ENCODE data around the gene PCDHB5.
A peak's percentile ranks its signal among the peaks of the same experiment; 100 is the strongest.
"Not testable (repeated sequence)": the region's sequence is repeated elsewhere in the genome, so short reads cannot be mapped to it uniquely, and the experiment has no call there.

Gene PCDHB5

GRCh38 chr5:141152096-141152495 is 17.1 kb downstream of the PCDHB5 start:
- DNase-seq (ENCODE audit: low spot score) = not testable (repeated sequence)

- DNase-seq (ENCODE audit: low spot score) = no peak
These were observed 20.8 kb downstream of the PCDHB5 start for GRCh38 chr5:141155540-141156374.

- not testable (repeated sequence) for DNase-seq (ENCODE audit: low spot score)
These were observed 22.4 kb downstream of the PCDHB5 start for GRCh38 chr5:141157356-141157755.

GRCh38 chr5:141157901-141158300 is 22.9 kb downstream of the PCDHB5 start:
- DNase-seq (ENCODE audit: low spot score) = not testable (repeated sequence)

- peak; percentile 11 for DNase-seq (ENCODE audit: low spot score)
These were observed 37.6 kb downstream of the PCDHB5 start, which contains the start of gene PCDHB7 for GRCh38 chr5:141172381-141173204. PCDHB7 (plus strand) TSS chr5:141172644; CDS start chr5:141172836, 192 bp downstream.

- not testable (repeated sequence) for DNase-seq (ENCODE audit: low spot score)
These were observed 39.5 kb downstream of the PCDHB5 start for GRCh38 chr5:141174291-141175104.

GRCh38 chr5:141175933-141176332 is 40.9 kb downstream of the PCDHB5 start:
- DNase-seq (ENCODE audit: low spot score) = no peak

- DNase-seq (ENCODE audit: low spot score) = not testable (repeated sequence)
These were observed 42.7 kb downstream of the PCDHB5 start, which contains the start of gene PCDHB8 for GRCh38 chr5:141177577-141178191. PCDHB8 (plus strand) TSS chr5:141177790; CDS start chr5:141178035, 245 bp downstream.

- DNase-seq (ENCODE audit: low spot score) = not testable (repeated sequence)
These were observed 44.4 kb downstream of the PCDHB5 start for GRCh38 chr5:141179371-141179770.

- DNase-seq (ENCODE audit: low spot score) = not testable (repeated sequence)
These were observed 44.9 kb downstream of the PCDHB5 start for GRCh38 chr5:141179876-141180275.

- DNase-seq (ENCODE audit: low spot score) = no peak
These were observed 45.3 kb downstream of the PCDHB5 start for GRCh38 chr5:141180313-141180712.

GRCh38 chr5:141182248-141182647 is 47.2 kb downstream of the PCDHB5 start, which contains the start of gene PCDHB16:
PCDHB16 (plus strand) TSS chr5:141182387; CDS start chr5:141182560, 173 bp downstream.
- no peak for DNase-seq (ENCODE audit: low spot score)

GRCh38 chr5:141184117-141184855 is 49.3 kb downstream of the PCDHB5 start:
- not testable (repeated sequence) for DNase-seq (ENCODE audit: low spot score)

GRCh38 chr5:141186897-141187512 is 52.0 kb downstream of the PCDHB5 start, which contains the start of gene PCDHB9:
PCDHB9 (plus strand) TSS chr5:141187161; CDS start chr5:141187319, 158 bp downstream.
- DNase-seq (ENCODE audit: low spot score) = peak; percentile 25
